Lung (tissue), 12 donors: ENCODE data around the gene ANKRD11. TPM values are rescaled to one million over a fixed set of nuclear protein-coding genes. Genes with fewer than 3 reads are reported as not detected.
"Not testable (repeated sequence)": the region's sequence is repeated elsewhere in the genome, so short reads cannot be mapped to it uniquely, and the experiment has no call there.

ENCODE experiments used
- ATAC-seq: fragments of 200-7000 bp; cut with Tn5 transposase; one replicate; pipeline ENCODE4 v1.9.1; 2020; ENCODE audit warnings: moderate number of reproducible peaks; ENCODE audit not compliant: insufficient read depth, low FRiP score
- DNase-seq, 3 donors: peaks; one replicate each; pipeline ENCODE4 v3.0.0-alpha.2; 2013 to 2017
- H3K27ac ChIP-seq, 2 donors: one replicate each; pipeline ENCODE4 v1.5.1; 2013; ENCODE audit warnings: mild to moderate bottlenecking in 2 of 2, moderate library complexity in 2 of 2, control low read depth in 1 of 2, inconsistent platforms in 1 of 2, low read depth in 1 of 2, low read length in 1 of 2
- H3K27me3 ChIP-seq, 3 donors: one replicate each; pipeline ENCODE4 v1.5.1; 2013; ENCODE audit warnings: low read length in 2 of 3; ENCODE audit not compliant: control insufficient read depth in 3 of 3, insufficient read depth in 3 of 3
- H3K36me3 ChIP-seq, 4 donors: one replicate each; pipeline ENCODE4 v1.5.1; 2013; ENCODE audit warnings: low read length in 4 of 4, mild to moderate bottlenecking in 1 of 4, moderate library complexity in 1 of 4; ENCODE audit not compliant: control insufficient read depth in 4 of 4, insufficient read depth in 4 of 4
- H3K4me1 ChIP-seq, 5 donors: one replicate each; pipeline ENCODE4 v1.5.1; 2013; ENCODE audit warnings: low read length in 5 of 5, mild to moderate bottlenecking in 2 of 5, moderate library complexity in 1 of 5; ENCODE audit not compliant: control insufficient read depth in 5 of 5, insufficient read depth in 5 of 5
- H3K4me3 ChIP-seq: one replicate; pipeline ENCODE4 v1.5.1; 2013; ENCODE audit warnings: mild to moderate bottlenecking, control low read depth, moderate library complexity
- H3K9ac ChIP-seq, 2 donors: one replicate each; pipeline ENCODE4 v1.5.1; 2013; ENCODE audit warnings: low read length in 2 of 2, control low read depth in 1 of 2; ENCODE audit not compliant: insufficient read depth in 1 of 2
- H3K9me3 ChIP-seq, 4 donors: one replicate each; pipeline ENCODE4 v1.5.1; 2013; ENCODE audit warnings: low read length in 3 of 4, mild to moderate bottlenecking in 1 of 4, moderate library complexity in 1 of 4; ENCODE audit not compliant: control insufficient read depth in 4 of 4, insufficient read depth in 3 of 4
- WGBS, 2 donors: extraction: QIAGEN DNeasy Blood & Tissue Kit; methylation state at CpG; one replicate each; pipeline ENCODE4 v1.1.7; 2013; 5-methylcytosine and 5-hydroxymethylcytosine counted together
- polyA plus RNA-seq, 2 donors: library from polyadenylated mRNA; stranded (reverse); fragments of 200-250 nt; gene quantifications; one replicate each; pipeline ENCODE4 v1.2.1, GENCODE V29; 2013
- total RNA-seq, 2 donors: library from RNA; depleted of rRNA in 1 of 2; stranded (reverse); fragments of >200 nt in 1 of 2; gene quantifications; one replicate each; pipeline ENCODE4 v1.2.1, GENCODE V29; 2014 to 2021
- TF ChIP-seq, protein P1 (sequence below): IDR thresholded peaks from 2 replicates; pipeline ENCODE4 v1.5.1; 2012; ENCODE audit warnings: mild to moderate bottlenecking; ENCODE audit errors: control extremely low read depth, extremely low read depth
- donor health status: control.
- donor health status: control.
- donor health status: Bipolar disorder and iron deficiency.
- donor health status: healthy.
- donor health status: DM: yes; HTN: yes; CAD: no.

ANKRD11 gene
- total and polyA plus RNA-seq, 4 donors, result 58.5 to 162 (median 89.5) TPM

DNA sequence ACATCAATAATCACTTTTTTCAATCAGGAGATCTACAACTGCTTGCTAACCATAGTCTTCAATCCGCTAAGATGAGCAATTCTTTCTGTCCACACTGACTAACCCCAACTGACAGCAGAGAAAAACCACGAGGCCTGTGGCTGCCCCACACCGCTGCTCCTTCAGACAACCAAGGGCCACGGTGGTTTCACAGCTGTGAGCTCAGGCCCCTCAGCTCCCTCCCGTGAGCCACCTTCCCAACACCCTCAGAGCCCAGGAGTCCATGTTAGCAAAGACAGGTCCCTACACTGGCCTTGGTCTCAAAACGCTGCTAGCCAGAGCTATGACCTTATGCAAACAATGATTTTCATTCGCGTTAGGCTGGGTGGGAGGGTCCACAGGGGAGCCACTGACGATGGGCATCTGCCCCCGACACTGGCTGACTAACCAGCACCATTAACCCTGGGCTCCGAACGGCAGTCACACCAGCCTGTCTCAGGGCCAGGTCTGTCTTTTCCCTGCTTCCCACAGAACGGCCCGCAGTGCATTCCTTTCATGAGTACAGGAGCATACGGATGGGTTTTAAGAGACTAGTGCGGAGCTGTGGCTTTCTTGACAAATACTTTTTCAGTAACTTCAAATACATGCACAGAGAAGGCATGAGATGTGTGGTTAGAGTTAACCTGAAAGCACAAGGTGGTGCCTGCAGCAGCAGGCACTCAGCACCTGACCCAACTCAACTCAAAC, 67.3 kb downstream of the ANKRD11 start:
- DNase-seq, result no peak

DNA sequence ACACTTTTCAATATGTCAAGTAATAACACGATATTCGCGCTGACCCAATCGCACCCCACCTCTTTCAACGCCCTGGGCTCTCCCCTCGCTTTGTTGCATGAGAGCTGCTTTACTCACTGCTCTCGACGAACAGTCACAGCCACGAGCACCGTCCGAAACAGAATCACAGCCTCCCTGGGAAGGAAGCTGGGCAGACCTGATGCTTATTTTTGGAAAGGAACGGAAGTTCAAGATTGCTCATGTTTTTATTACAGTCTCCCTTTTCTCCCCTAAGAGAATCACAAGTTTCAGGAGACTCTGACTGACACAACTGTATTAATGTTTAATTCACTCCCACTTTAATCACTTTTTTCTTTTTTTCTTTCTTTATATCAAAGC, 67.8 kb downstream of the ANKRD11 start:
- no peak for ATAC-seq
- Histone ChIP-seq H3K4me1 (peaks cover 0 to 36% (median 12%) of the 10 kb centered on the region in 5 donors), H3K36me3 (peaks cover 0 to 5% (median 2%) of the 10 kb centered on the region in 4 donors), H3K27me3 (no peaks in the 10 kb centered on the region), H3K9me3 (no peaks in the 10 kb centered on the region), H3K27ac (peak overlapping the region in 1 of 2 donors; percentile 34), H3K9ac (no peak overlapping the region), H3K4me3 (no peak overlapping the region)
- WGBS, 2 donors, result 42 to 48% methylated on average over 12 of the region's 12 CpGs
- TF ChIP-seq, protein P1, sequence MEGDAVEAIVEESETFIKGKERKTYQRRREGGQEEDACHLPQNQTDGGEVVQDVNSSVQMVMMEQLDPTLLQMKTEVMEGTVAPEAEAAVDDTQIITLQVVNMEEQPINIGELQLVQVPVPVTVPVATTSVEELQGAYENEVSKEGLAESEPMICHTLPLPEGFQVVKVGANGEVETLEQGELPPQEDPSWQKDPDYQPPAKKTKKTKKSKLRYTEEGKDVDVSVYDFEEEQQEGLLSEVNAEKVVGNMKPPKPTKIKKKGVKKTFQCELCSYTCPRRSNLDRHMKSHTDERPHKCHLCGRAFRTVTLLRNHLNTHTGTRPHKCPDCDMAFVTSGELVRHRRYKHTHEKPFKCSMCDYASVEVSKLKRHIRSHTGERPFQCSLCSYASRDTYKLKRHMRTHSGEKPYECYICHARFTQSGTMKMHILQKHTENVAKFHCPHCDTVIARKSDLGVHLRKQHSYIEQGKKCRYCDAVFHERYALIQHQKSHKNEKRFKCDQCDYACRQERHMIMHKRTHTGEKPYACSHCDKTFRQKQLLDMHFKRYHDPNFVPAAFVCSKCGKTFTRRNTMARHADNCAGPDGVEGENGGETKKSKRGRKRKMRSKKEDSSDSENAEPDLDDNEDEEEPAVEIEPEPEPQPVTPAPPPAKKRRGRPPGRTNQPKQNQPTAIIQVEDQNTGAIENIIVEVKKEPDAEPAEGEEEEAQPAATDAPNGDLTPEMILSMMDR, result no peak
- no peak for DNase-seq

More for the DNA sequence above, 67.3 kb downstream of the ANKRD11 start:
- Histone ChIP-seq H3K27ac (peak overlapping the region in 1 of 2 donors; percentile 26), H3K36me3 (peaks cover 0 to 2% (median under 1%) of the 10 kb centered on the region in 4 donors), H3K4me1 (peaks cover 0 to 36% (median 12%) of the 10 kb centered on the region in 5 donors), H3K9ac (no peak overlapping the region), H3K27me3 (no peaks in the 10 kb centered on the region), H3K4me3 (no peak overlapping the region), H3K9me3 (no peaks in the 10 kb centered on the region)
- WGBS, 2 donors, result 54 to 59% methylated on average over 16 of the region's 16 CpGs
- ATAC-seq, result no peak
- TF ChIP-seq, protein P1, result no peak

DNA sequence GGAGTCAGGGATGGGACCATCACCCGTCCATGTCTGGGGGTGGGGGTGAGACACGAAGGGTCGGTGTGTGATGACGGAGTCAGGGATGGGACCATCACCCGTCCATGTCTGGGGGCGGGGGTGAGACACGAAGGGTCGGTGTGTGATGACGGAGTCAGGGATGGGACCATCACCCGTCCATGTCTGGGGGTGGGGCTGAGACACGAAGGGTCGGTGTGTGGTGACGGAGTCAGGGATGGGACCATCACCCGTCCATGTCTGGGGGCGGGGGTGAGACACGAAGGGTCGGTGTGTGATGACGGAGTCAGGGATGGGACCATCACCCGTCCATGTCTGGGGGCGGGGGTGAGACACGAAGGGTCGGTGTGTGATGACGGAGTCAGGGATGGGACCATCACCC, 69.1 kb downstream of the ANKRD11 start:
- not testable (repeated sequence) for ATAC-seq, DNase-seq, H3K27ac ChIP-seq, H3K9me3 ChIP-seq, H3K27me3 ChIP-seq, H3K4me3 ChIP-seq, H3K36me3 ChIP-seq, H3K9ac ChIP-seq
- 92 to 98% methylated on average over 7 to 17 of the region's 23 CpGs for WGBS, 2 donors
- H3K4me1 ChIP-seq, result peaks cover 0 to 35% (median 12%) of the 10 kb centered on the region in 5 donors

DNA sequence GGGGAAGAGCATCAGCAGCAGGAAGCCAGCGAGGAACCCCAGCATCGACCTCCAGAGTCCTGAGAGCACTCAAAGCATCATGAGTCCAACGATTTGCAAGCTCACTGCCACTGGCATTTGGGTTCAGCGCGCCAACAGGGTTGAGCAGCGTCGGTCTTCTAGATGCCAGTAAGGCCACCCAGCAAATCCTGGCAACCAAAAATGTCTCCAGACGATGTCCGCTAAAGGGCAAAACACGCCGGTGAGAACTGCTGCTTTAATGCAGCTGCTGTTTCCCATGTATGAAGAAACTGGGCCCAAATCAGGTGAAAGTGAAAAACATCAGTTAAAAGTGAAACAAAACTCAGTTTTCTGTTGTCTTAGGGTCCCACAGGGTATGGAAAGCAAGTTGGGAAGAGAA, 70.2 kb downstream of the ANKRD11 start:
- no peaks in the 10 kb centered on the region for H3K27me3 ChIP-seq
- no peak overlapping the region for H3K27ac ChIP-seq
- ATAC-seq (no peak), DNase-seq (no peak)
- H3K36me3 ChIP-seq, result peaks cover 0 to 7% (median 2%) of the 10 kb centered on the region in 4 donors
- peaks cover 0 to 30% (median 12%) of the 10 kb centered on the region in 5 donors for H3K4me1 ChIP-seq
- WGBS, 2 donors, result 86 to 89% methylated on average over 11 of the region's 11 CpGs
- H3K9me3 ChIP-seq, result no peaks in the 10 kb centered on the region
- no peak overlapping the region for H3K9ac ChIP-seq
- TF ChIP-seq, protein P1, result no peak
- H3K4me3 ChIP-seq, result no peak overlapping the region
